K562 (cell line): Measurements from ENCODE around the gene OR52B6. TPM values are rescaled to one million over a fixed set of nuclear protein-coding genes. Genes with fewer than 3 reads are reported as not detected.

Experiments used
- ARID1B ChIP-seq: fragments of 450-650 bp; IDR thresholded peaks from 2 replicates; pipeline ENCODE4 v1.6.1; 2016; ENCODE audit warnings: antibody characterized with exemption, mild to moderate bottlenecking, inconsistent platforms
- CTBP1 ChIP-seq: fragments of 450-650 bp; IDR thresholded peaks from 2 replicates; pipeline ENCODE4 v1.6.1; 2016; ENCODE audit warnings: borderline replicate concordance
- ESRRA ChIP-seq: fragments of 450-650 bp; IDR thresholded peaks from 2 replicates; pipeline ENCODE4 v1.6.1; 2014; ENCODE audit warnings: low read depth, mild to moderate bottlenecking, moderate library complexity, borderline replicate concordance
- LARP7 ChIP-seq: fragments of 450-650 bp; IDR thresholded peaks from 2 replicates; pipeline ENCODE4 v1.6.1; 2016
- NCOR1 ChIP-seq: fragments of 450-650 bp; IDR thresholded peaks from 2 replicates; pipeline ENCODE4 v1.6.1; 2016; ENCODE audit warnings: mild to moderate bottlenecking, moderate library complexity
- SPI1 ChIP-seq: IDR thresholded peaks from 2 replicates; pipeline ENCODE4 v1.6.1; 2011; ENCODE audit warnings: low read depth, low read length, control low read depth, borderline replicate concordance
- TCF3 ChIP-seq: sonication (generic); formaldehyde crosslinking; IDR thresholded peaks from 2 replicates; pipeline ENCODE4 v1.4.0; 2020; ENCODE audit warnings: mild to moderate bottlenecking, missing genetic modification reagents
- TEAD4 ChIP-seq, 2 experiments: sonication (generic) in 1 of 2; formaldehyde crosslinking in 1 of 2; IDR thresholded peaks; 2 replicates each; pipeline versions ENCODE4 v1.6.1 to v1.8.0; 2012 to 2022; ENCODE audit warnings: borderline replicate concordance in 1 of 2, inconsistent platforms in 1 of 2, low read length in 1 of 2, mild to moderate bottlenecking in 1 of 2, missing genetic modification reagents in 1 of 2
- TRIM24 ChIP-seq, 2 experiments: fragments of 450-650 bp; IDR thresholded peaks; 2 replicates each; pipeline ENCODE4 v1.6.1; 2016
- polyA plus RNA-seq, 8 experiments: library from polyadenylated mRNA; depleted of rRNA in 4 of 8; stranded (reverse) in 5 of 8; unstranded in 3 of 8; fragments of >200 nt; fragmentation: Nextera tagmentation in 2 of 8; fragmentation: Illumina TruSeq in 1 of 8; extraction: Ambion mirVana in 2 of 8; extraction: Trizol in 1 of 8; gene quantifications; 2 replicates each; pipeline versions ENCODE4 v1.2.1 to v1.2.3, GENCODE V29; 2011 to 2014; ENCODE audit warnings: inconsistent platforms in 1 of 8, missing spikeins in 1 of 8
- total RNA-seq, 7 experiments: library from RNA; depleted of rRNA in 6 of 7; stranded (reverse); fragments of >200 nt in 6 of 7; fragmentation: Illumina TruSeq in 2 of 7; extraction: Trizol in 2 of 7; gene quantifications; 2 replicates each; pipeline versions ENCODE4 v1.2.1 to v1.2.3, GENCODE V29; 2011 to 2021; ENCODE audit warnings: low replicate concordance in 1 of 7
- TF ChIP-seq, protein P1 (sequence below): sonication (generic); formaldehyde crosslinking; IDR thresholded peaks from 2 replicates; pipeline ENCODE4 v1.8.0; 2022; ENCODE audit warnings: mild to moderate bottlenecking, missing genetic modification reagents
- TF ChIP-seq, protein P2 (sequence below), 2 experiments: IDR thresholded peaks; 2 replicates each; pipeline ENCODE4 v1.6.1; 2012; ENCODE audit warnings: improper control_type of control experiment in 2 of 2, low read depth in 2 of 2, low read length in 2 of 2, borderline replicate concordance in 1 of 2
- TF ChIP-seq, protein P3 (sequence below): sonication (generic); formaldehyde crosslinking; IDR thresholded peaks from 2 replicates; pipeline ENCODE4 v1.9.0; 2022; ENCODE audit warnings: mild to moderate bottlenecking, missing genetic modification reagents

The OR52B6 gene
- total and polyA plus RNA-seq, 9 of the 15 experiments (the other 6 are each of a cell fraction or from before 2014, with no cell fraction given): not detected

DNA sequence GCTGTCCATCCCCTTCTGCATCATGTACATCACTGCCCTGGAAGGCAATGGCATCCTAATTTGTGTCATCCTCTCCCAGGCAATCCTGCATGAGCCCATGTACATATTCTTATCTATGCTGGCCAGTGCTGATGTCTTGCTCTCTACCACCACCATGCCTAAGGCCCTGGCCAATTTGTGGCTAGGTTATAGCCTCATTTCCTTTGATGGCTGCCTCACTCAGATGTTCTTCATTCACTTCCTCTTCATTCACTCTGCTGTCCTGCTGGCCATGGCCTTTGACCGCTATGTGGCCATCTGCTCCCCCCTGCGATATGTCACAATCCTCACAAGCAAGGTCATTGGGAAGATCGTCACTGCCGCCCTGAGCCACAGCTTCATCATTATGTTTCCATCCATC lies 337 bp downstream of the OR52B6 start (continued):
- TF ChIP-seq, protein P1, sequence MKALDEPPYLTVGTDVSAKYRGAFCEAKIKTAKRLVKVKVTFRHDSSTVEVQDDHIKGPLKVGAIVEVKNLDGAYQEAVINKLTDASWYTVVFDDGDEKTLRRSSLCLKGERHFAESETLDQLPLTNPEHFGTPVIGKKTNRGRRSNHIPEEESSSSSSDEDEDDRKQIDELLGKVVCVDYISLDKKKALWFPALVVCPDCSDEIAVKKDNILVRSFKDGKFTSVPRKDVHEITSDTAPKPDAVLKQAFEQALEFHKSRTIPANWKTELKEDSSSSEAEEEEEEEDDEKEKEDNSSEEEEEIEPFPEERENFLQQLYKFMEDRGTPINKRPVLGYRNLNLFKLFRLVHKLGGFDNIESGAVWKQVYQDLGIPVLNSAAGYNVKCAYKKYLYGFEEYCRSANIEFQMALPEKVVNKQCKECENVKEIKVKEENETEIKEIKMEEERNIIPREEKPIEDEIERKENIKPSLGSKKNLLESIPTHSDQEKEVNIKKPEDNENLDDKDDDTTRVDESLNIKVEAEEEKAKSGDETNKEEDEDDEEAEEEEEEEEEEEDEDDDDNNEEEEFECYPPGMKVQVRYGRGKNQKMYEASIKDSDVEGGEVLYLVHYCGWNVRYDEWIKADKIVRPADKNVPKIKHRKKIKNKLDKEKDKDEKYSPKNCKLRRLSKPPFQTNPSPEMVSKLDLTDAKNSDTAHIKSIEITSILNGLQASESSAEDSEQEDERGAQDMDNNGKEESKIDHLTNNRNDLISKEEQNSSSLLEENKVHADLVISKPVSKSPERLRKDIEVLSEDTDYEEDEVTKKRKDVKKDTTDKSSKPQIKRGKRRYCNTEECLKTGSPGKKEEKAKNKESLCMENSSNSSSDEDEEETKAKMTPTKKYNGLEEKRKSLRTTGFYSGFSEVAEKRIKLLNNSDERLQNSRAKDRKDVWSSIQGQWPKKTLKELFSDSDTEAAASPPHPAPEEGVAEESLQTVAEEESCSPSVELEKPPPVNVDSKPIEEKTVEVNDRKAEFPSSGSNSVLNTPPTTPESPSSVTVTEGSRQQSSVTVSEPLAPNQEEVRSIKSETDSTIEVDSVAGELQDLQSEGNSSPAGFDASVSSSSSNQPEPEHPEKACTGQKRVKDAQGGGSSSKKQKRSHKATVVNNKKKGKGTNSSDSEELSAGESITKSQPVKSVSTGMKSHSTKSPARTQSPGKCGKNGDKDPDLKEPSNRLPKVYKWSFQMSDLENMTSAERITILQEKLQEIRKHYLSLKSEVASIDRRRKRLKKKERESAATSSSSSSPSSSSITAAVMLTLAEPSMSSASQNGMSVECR: no peak
- TF ChIP-seq, protein P2, sequence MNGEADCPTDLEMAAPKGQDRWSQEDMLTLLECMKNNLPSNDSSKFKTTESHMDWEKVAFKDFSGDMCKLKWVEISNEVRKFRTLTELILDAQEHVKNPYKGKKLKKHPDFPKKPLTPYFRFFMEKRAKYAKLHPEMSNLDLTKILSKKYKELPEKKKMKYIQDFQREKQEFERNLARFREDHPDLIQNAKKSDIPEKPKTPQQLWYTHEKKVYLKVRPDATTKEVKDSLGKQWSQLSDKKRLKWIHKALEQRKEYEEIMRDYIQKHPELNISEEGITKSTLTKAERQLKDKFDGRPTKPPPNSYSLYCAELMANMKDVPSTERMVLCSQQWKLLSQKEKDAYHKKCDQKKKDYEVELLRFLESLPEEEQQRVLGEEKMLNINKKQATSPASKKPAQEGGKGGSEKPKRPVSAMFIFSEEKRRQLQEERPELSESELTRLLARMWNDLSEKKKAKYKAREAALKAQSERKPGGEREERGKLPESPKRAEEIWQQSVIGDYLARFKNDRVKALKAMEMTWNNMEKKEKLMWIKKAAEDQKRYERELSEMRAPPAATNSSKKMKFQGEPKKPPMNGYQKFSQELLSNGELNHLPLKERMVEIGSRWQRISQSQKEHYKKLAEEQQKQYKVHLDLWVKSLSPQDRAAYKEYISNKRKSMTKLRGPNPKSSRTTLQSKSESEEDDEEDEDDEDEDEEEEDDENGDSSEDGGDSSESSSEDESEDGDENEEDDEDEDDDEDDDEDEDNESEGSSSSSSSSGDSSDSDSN (IDR thresholded peaks at IDR 0.05; ENCODE audit: borderline replicate concordance in 1 of 2, low read depth in 2 of 2, low read length in 2 of 2): peak in 1 of 2 experiments; percentile 81; a peak in 2 of 4 replicates
- TF ChIP-seq TEAD4 (IDR thresholded peaks at IDR 0.05; ENCODE audit: low read length): peak; percentile 46
- TF ChIP-seq TEAD4 (CRISPR knock-in tag; IDR thresholded peaks at IDR 0.05; ENCODE audit: borderline replicate concordance): no peak
- peak; percentile 66 for TF ChIP-seq CTBP1
- TF ChIP-seq ARID1B: peak; percentile 29
- TF ChIP-seq ESRRA: peak; percentile 53; the same call in 1 of the 2 replicates
- peak; percentile 74; the same call in 1 of the 2 replicates for TF ChIP-seq SPI1
- no peak for TF ChIP-seq LARP7
- peak; percentile 67 for TF ChIP-seq TCF3 (CRISPR knock-in tag)
- TF ChIP-seq, protein P3, sequence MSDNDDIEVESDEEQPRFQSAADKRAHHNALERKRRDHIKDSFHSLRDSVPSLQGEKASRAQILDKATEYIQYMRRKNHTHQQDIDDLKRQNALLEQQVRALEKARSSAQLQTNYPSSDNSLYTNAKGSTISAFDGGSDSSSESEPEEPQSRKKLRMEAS (CRISPR knock-in tag): peak; percentile 42; the same call in 1 of the 2 replicates
- peak; percentile 29 to 34; a peak in 1 of 4 replicates for TF ChIP-seq TRIM24 (IDR thresholded peaks at IDR 0.05)
- peak; percentile 19; the same call in 1 of the 2 replicates for TF ChIP-seq NCOR1
